HG03378 (cell line): ENCODE results near the gene GNPTG.

Source experiments
- ATAC-seq: cut with Tn5 transposase; IDR thresholded peaks from one replicate; pipeline ENCODE4 v1.9.1; 2021; ENCODE audit warnings: mild to moderate bottlenecking, moderate library complexity; ENCODE audit not compliant: unreplicated experiment

Gene GNPTG

DNA sequence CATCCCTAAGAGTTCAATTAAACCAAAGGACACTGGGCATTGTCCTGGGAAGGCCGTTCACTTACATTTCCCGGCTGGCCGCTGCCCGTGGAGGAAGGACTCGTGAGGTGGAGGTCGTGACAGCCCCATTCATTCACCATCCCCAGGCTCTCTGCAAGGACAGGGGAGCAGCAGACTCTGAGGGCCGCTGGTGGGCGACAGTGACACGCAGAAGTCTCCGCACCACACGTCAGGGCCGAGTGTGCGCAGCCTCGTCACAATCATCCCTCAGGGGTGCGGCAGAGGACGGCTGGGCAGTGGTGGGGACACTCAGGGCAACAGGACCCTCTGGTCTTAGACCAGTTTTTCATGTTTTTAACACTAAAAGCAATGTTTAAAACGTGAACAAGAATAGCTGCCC is 41.1 kb downstream of the GNPTG start:
- no peak for ATAC-seq

DNA sequence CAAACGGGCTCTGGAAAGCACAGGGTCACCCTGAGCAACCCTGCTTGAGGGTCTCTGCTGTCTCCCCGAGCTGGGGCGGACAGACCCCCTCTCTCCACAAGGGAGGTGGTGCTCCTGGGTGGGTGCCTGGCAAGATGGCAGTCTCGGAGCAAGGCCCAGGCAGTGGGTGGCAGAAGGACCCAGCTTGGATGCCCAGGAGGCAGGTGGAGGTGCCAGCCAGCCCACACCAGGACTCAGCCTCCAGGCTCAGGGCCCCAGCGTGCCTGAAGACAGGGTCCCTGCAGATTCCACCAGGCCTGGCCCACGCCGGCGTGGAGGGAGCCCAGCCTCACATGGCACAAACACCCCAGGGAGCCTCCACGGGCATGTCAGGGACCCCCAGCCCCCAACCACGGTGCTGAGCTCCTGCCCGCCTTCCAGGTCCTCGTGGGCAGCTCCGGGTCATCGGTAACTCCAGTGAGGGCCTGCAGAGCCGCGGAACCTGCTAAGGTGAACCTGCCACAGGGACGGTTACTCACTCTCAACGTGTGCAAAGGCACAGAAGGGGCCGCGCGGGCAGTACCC is 42.0 kb downstream of the GNPTG start:
- no peak for ATAC-seq

DNA sequence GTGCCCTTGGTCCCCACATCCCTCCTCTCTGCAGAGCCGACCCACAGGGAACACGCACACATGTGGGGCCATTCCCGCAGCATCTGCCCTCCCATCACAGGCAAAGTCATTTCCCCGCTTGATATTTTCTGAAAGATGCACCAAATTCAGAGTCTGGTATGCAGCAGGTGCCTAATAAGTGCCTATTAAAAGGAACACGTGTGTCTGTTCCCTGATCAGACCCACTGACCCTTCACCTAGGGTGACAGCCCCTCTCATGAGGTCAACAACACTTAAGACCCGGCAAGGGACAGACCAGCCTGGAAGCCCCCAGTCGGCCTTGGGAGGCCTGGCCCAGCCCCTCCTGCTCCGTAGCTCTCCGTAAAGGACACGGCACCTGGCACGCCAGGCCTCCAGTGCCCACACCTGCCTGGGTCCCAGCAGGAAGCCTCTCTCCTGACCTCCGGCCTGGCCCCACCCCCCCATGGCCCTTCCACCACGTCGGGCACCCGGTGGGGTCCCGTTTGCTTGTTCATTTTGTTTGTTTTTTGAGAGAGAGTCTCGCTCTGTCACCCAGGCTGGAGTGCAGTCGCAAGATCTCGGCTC is 42.7 kb downstream of the GNPTG start:
- no peak for ATAC-seq

DNA sequence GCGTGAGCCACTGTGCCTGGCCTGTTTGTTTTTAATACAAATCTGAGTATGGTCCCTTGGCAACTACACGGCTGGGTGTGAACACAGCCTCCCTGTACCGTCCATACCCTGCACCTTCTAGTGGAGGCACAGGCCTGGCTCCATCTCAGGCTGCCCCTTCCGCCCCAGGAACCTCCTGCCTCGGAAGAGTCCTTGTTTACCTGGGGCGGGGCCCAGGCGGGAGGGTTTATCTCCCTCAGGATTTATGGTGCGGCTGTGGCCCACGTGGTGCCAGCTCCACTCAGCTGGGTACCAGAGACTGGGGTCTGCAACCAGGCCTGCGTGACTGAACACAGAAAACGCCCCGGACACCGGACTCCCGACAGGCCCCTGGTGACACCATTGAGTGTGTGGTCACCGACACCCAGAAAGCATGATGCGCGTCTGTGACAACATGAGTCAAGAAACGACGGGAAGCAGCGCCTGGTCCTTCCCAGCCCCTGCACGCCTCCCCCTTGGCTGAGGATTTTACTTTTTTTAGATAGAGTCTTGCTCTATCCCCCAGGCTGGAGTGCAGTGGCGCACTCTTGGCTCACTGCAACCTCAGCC is 43.8 kb downstream of the GNPTG start:
- no peak for ATAC-seq

DNA sequence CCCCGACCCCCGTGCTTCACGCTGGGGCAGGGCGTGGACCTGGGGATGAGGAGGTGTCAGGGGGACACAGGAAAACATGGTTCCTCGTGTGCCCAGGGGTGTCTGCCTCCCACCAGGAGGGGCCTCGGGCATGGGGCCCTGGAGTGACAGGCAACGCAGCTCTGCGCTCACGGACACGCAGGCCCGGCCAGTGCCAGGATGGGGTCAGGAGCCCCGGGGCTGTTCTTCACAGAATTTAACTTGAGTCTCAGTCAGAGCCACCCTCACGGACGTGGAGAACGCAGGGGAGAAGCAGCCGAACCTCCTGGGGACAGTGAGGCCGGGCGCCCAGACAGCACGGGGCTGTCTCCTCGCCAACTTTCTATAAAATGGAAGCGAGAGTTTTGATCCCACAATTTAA is 46.0 kb downstream of the GNPTG start:
- ATAC-seq = no peak

DNA sequence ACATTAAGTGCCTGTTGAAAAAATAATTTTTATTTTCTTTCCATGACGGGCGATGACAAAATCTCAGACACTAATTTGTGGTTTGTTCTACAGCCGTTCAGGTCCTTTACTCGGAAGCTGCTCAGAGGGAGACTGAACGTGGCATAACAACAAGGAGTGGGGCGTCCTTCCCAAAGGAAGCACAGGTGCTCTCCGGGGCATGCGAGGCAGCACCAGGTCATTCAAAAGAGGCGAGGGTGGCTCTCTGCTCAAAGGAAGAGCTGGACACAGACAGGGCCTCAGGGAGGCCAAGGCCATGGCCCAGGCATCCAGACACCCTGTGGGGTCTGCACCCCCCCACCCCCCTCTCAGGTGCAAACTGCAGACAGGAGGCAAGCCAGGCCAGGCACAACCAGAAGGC is 46.6 kb downstream of the GNPTG start:
- ATAC-seq = no peak

DNA sequence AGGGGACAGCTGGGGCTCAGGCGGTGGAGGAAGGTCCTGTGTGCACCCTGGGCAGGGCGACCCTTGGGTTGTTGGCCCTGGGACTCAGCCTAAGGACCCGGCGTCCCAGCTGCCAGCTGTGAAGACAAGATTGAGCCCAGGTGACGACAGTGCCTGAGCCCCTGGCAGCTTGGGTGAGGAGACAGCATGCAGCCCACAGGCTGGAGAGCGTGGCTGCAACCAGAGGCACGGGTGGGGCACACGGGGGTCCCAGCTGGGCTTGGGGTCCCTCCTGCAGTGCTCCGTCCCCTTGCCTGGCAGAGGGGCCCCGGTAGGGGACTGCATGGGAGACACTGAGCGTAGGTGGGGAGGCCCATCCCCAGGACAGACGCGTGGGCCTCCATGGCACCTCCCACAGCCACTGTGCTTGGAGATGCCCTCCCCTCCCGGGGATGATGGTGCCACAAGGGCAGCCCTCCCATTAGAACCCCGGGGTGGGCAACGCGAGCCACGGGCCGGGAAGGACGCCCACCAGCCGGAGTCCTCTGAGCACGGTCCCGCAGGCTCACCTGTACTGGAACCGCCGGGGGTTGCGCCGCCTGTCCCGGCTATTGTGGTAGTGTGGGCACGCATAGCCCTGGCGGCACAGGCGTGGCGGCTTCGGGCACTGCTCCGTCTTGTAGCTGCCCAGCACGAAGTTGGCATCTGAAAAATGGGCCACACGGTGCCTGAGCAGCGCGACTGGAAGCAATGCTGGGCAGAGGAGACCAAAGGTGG is 47.3 kb downstream of the GNPTG start:
- ATAC-seq = no peak

DNA sequence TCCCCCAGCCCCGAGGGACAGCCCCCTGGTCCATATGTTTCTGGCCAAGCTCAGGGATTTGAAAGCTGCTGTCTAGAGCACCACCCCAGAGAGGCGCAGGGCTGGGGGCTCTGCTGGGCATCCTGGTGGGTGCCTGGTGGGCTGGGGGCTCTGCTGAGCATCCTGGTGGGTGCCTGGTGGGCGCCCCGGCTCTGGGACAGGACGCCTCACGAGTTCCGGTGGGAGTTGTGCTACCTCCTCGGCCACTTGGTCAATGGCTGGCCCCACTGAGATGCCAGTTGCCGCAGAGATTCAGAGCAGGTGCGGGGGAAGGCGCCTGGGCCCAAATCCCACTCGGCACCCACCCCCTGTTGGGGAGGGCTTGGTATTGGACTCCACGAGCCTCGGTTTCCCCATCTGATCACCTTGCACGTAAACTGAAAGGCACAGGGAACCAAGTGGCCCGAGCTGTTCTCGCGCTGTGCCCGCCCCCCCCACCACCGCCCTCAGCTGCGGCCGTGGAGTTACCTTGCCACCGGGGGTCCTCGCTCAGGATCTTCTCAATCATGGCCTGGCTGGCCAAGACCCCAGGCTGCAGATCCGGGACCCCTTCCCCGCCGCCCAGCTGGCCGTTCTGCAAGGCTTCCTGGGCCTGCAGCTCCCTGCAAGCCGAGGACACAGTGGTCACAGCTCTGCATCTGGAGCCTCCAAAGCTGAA is 49.5 kb downstream of the GNPTG start:
- no peak for ATAC-seq

DNA sequence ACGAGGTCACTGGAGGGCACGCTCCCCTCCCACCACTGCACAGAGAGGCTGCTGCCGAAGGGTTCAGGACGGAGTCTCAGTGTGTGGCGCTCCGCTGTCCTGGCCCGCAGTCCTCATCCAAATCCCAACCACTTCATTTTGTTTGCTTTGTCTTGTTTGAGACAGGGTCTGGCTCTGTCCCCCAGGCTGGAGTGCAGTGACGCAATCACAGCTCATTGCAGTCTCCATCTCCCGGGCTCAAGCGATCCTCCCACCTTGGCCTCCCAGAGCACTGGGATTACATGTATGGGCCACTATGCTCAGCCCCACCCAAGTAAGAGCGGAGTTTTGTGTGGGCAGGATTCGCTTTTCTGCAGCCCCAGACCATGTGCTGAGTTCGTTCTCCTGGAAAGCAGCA is 50.0 kb downstream of the GNPTG start:
- no peak for ATAC-seq

DNA sequence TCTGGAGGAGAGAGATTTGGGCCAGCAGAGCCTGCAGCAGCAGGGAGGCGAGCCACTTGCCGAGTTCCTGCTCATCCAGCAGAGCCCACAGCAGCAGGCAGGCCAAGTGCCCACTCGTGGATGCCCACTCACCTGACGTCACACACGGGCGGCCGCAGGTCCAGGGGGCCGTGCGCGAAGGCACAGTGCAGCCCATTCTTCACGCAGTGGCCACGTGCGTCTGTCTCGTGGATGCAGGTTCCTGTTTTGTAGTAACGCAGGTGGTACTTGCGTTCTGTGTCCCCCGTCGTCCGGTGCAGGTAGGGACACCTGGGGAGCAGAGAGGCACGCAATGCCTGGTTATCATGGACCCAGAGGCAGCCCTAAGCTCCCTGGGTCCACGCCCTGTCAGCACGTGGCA is 51.3 kb downstream of the GNPTG start:
- ATAC-seq = no peak

DNA sequence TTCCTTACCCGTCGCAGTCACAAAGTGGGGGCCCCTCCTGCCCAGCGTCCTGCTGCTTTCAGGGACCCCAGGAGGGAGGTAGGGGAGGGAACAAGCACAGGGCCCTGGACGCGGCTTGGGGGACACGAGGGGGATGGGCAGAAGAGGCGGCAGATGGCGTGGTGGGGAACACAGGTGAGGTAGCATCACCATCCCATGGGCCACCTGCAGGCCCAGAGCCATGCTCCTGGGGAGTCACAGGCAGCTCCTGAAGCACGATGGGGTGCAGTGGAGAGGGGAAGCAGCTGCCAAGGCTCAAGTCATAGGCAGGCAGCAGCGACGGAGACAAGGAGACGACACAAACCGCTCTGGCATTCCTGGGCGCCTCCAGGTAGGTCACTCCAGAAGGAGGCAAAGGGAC is 52.0 kb downstream of the GNPTG start:
- ATAC-seq = no peak

DNA sequence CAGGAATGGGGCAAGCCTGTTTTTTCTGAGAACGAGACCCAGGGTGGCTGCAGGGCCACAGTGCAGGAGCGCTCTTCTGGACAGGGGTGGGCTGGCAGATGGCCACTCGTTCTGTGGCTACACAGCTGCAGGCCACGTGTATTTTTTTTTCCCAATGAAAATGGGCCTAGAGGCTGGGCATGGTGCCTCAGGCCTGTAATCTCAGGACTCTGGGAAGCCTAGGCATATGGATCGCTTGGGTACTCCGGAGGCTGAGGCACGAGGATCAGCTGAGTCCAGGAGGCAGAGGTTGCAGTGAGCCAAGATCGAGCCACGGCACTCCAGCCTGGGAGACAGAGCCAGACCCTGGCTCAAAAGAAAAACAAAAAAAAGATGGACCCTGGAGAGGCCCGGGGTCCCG is 56.0 kb downstream of the GNPTG start:
- no peak for ATAC-seq

DNA sequence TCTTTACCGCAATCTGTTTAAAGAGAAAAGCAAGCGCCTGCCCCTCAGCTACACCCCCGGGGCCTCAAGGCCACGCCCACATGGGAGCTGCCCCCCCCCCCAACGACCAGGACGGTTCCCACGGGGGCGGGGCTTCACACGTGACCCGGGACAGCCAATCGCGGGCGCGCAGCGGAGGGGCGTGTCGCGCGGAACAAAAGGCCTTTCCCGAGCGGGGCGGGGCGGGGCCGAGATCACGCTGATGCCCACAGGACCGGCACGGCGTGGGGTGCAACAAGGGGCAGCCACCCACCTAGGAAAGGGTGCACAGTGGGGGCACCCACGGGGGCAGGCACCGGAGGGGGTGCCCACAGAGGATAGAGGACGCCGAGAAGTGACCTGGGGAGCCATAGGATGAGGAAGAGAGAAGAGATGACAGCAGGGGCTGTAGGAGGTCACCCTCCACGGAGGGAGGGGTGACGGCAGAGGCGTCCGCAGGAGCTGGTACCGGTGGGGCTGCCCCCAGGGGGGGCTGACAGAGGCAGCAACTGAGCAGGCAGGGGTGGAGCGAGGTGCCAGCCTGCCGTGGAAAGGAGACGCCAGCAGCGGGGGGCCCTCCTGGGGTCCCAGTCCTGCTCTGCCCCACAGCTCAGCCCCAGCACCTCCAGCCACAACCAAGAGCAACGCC is 56.6 kb downstream of the GNPTG start:
- peak; percentile 61 for ATAC-seq

DNA sequence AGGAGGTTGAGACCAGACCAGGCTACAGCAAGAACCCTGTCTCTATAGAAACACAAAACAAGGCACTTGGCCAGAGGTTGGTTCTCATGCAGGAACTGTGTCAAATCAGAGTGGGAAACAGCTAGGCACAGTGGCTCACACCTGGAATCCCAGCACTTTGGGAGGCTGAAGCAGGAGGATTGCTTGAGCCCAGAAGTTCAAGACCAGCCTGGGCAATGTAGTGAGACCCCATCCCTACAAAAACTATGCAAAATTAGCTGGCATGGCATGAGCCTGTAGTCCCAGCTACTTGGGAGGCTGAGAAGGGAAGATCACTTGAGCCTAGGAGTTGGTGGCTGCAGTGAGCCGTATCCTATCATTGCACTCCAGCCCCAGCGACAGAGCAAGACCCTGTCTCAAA is 61.1 kb downstream of the GNPTG start:
- ATAC-seq = no peak
